Suprapubic skin (tissue), 4 donors: ENCODE measurements around the gene RAB40C.

Experiments
- CTCF ChIP-seq, 2 donors: fragments of 200-600 bp in 1 of 2; fragments of 450-650 bp in 1 of 2; sonication (generic) in 1 of 2; IDR thresholded peaks; one replicate each; pipeline ENCODE4 v1.5.1; 2016 to 2019; ENCODE audit warnings: antibody characterized with exemption in 2 of 2, mild to moderate bottlenecking in 1 of 2, moderate library complexity in 1 of 2
- EP300 ChIP-seq: sonication (generic); formaldehyde crosslinking; IDR thresholded peaks from one replicate; pipeline ENCODE4 v1.6.1; 2017; ENCODE audit warnings: antibody characterized with exemption
- POLR2A ChIP-seq, 2 donors: fragments of 450-650 bp; IDR thresholded peaks; one replicate each; pipeline ENCODE4 v1.6.1; 2017; ENCODE audit warnings: antibody characterized with exemption in 2 of 2, mild to moderate bottlenecking in 2 of 2, moderate library complexity in 2 of 2
- POLR2AphosphoS5 ChIP-seq, 3 donors: sonication (generic); formaldehyde crosslinking; IDR thresholded peaks; one replicate each; pipeline ENCODE4 v1.6.1; 2017; ENCODE audit warnings: antibody characterized with exemption in 3 of 3

GRCh38 chr16:580946-581498 lies 8.8 kb upstream of the RAB40C start:
- TF ChIP-seq POLR2AphosphoS5 (IDR thresholded peaks at IDR 0.05): no peak
- TF ChIP-seq CTCF (IDR thresholded peaks at IDR 0.05): no peak
- TF ChIP-seq EP300: no peak
- TF ChIP-seq POLR2A (IDR thresholded peaks at IDR 0.05): no peak
